Parathyroid adenoma (tissue), 2 donors: Measurements from ENCODE around the gene MRPL55.

Source experiments
- H2AFZ ChIP-seq: fragments of 300-600 bp; sonication (generic); one replicate; pipeline ENCODE4 v1.7.0; 2017; ENCODE audit warnings: antibody characterized with exemption, mild to moderate bottlenecking
- H3K27ac ChIP-seq: fragments of 300-600 bp; sonication (generic); one replicate; pipeline ENCODE4 v1.7.0; 2017
- H3K27me3 ChIP-seq: fragments of 300-600 bp; sonication (generic); one replicate; pipeline ENCODE4 v1.7.0; 2017; ENCODE audit warnings: low read length; ENCODE audit not compliant: control insufficient read depth, insufficient read depth
- H3K36me3 ChIP-seq: fragments of 300-600 bp; sonication (generic); one replicate; pipeline ENCODE4 v1.7.0; 2017; ENCODE audit warnings: low read length; ENCODE audit not compliant: control insufficient read depth, insufficient read depth
- H3K4me1 ChIP-seq: fragments of 300-600 bp; sonication (generic); one replicate; pipeline ENCODE4 v1.7.0; 2017; ENCODE audit warnings: control low read depth
- H3K4me2 ChIP-seq: fragments of 300-600 bp; sonication (generic); one replicate; pipeline ENCODE4 v1.7.0; 2017; ENCODE audit warnings: low read length
- H3K4me3 ChIP-seq: fragments of 300-600 bp; sonication (generic); one replicate; pipeline ENCODE4 v1.7.0; 2017; ENCODE audit warnings: low read depth, low read length
- H3K79me2 ChIP-seq: fragments of 300-600 bp; sonication (generic); one replicate; pipeline ENCODE4 v1.7.0; 2017; ENCODE audit warnings: control low read depth
- H3K9ac ChIP-seq: fragments of 300-600 bp; sonication (generic); one replicate; pipeline ENCODE4 v1.7.0; 2017; ENCODE audit warnings: mild to moderate bottlenecking
- H3K9me3 ChIP-seq: fragments of 300-600 bp; sonication (generic); one replicate; pipeline ENCODE4 v1.7.0; 2017; ENCODE audit warnings: low read length; ENCODE audit not compliant: control insufficient read depth
- TF ChIP-seq, protein P1 (sequence below): fragments of 300-600 bp; sonication (generic); IDR thresholded peaks from one replicate; pipeline ENCODE4 v1.7.0; 2017; ENCODE audit warnings: antibody characterized with exemption, mild to moderate bottlenecking
- donor health status: primary hyperparathyroidism.

Gene MRPL55

DNA sequence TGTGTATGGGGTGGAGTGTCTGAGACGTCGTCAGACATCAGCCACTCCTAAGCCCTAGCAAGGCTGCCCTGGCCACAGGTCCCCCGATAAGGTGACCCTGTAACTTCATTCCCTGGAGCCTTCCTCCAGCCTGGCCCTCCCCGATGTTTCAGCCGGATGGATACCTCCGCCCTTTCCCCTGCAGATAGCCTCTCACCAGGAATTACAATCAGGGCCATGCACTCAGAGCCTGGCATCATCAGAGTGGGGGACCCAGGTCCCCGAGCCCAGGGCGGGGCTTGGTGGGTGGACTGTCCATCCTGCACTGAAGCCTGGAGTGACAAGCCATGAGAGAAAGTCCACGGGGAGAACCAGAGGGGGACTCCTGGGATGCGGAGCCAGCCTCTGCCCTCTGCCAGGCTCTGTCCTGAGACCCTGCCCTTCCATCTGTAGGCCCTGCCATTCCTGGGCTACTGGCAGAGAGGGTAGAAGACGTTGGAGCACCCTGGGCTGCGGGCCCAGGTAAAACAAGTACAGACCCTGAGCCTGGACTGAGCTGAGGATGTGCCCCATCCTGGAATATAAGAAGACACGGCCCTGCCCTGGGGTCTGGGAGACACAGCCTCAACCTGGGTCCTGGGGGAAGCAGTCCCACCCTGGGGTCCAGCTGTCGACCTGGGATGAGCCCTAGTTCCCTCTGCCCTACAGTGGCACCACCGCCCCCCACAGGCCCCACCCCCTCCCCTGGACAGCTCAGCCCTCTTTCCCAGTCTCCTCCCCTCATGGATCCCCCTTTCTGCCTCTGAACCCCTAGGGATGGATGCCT, 43.4 kb downstream of the MRPL55 start:
- Histone ChIP-seq H3K9me3 (no peaks in the 10 kb centered on the region), H3K36me3 (no peaks in the 10 kb centered on the region), H2AFZ (no peak overlapping the region), H3K4me2 (no peak overlapping the region), H3K9ac (no peak overlapping the region), H3K4me1 (no peaks in the 10 kb centered on the region), H3K79me2 (no peaks in the 10 kb centered on the region), H3K4me3 (no peak overlapping the region), H3K27ac (no peak overlapping the region), H3K27me3 (peaks cover 3% of the 10 kb centered on the region)
- TF ChIP-seq, protein P1, sequence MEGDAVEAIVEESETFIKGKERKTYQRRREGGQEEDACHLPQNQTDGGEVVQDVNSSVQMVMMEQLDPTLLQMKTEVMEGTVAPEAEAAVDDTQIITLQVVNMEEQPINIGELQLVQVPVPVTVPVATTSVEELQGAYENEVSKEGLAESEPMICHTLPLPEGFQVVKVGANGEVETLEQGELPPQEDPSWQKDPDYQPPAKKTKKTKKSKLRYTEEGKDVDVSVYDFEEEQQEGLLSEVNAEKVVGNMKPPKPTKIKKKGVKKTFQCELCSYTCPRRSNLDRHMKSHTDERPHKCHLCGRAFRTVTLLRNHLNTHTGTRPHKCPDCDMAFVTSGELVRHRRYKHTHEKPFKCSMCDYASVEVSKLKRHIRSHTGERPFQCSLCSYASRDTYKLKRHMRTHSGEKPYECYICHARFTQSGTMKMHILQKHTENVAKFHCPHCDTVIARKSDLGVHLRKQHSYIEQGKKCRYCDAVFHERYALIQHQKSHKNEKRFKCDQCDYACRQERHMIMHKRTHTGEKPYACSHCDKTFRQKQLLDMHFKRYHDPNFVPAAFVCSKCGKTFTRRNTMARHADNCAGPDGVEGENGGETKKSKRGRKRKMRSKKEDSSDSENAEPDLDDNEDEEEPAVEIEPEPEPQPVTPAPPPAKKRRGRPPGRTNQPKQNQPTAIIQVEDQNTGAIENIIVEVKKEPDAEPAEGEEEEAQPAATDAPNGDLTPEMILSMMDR = no peak

DNA sequence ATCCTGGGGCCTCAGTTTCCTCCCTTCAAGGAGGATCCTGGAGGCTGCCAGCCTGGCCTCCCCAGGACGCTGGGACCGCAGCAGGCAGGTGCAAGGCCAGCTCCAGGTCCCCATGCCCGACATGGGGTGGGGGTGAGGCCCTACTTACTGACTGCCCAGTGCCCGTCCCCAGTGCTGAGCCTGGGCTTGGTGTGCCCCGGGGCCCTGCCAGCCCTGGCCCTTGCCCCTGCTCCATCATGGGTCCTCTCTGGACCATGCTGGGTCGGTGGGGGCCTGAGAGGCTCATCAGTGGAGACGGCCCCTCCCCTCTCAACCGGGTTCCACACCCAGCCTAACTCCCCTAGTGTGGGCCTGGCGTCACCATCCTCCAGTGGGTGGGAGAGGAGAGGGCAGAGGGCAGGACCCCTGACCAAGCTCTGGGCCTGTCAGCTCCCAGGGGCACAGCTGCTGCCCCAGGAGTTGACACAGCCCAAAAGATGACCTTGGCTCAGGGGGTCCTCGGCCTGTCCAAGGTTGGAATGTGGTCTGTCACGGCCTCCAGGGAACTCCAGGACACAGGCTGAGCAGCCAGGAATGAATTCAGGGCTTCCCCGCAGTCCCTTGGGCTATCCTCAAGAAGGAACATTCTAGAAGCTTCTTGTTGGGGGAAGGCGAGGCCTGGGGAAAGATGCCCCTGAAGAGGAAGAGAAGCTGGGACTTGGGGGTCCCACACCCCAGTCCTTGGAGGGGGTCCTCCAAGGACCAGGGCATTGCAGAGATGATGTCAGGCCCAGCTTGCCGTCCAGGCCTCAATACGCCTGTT, 44.2 kb downstream of the MRPL55 start:
- H3K27ac ChIP-seq = no peak overlapping the region
- no peak overlapping the region for H3K4me3 ChIP-seq
- H3K9me3 ChIP-seq = no peaks in the 10 kb centered on the region
- TF ChIP-seq, protein P1 = no peak
- no peaks in the 10 kb centered on the region for H3K4me1 ChIP-seq
- H3K36me3 ChIP-seq = no peaks in the 10 kb centered on the region
- H3K4me2 ChIP-seq = no peak overlapping the region
- no peak overlapping the region for H3K9ac ChIP-seq
- peaks cover 8% of the 10 kb centered on the region for H3K27me3 ChIP-seq
- H3K79me2 ChIP-seq = no peaks in the 10 kb centered on the region
- H2AFZ ChIP-seq = no peak overlapping the region

DNA sequence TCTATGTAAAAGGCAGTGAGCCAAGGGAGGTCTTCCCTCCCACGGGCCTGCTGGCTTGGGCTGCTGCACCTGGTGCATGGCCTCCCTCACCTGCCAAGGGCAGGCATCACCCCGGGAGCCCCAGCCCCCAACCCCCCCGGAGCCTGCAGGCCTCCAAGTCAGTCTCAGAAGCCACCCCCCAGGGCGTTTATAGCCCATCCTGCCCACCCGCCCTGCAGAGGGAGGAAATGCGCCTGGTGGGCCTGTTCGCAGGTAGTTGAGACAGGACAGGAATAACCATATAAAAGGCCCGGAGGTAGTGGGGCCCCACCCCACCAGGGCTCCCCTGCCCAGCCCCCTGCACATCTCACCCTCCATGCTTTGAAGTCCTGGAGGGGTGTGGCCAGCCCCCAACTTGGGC, 44.8 kb downstream of the MRPL55 start:
- H3K9ac ChIP-seq = no peak overlapping the region
- TF ChIP-seq, protein P1 = no peak
- no peaks in the 10 kb centered on the region for H3K79me2 ChIP-seq
- no peaks in the 10 kb centered on the region for H3K9me3 ChIP-seq
- no peak overlapping the region for H3K27ac ChIP-seq
- no peaks in the 10 kb centered on the region for H3K4me1 ChIP-seq
- H3K27me3 ChIP-seq = peaks cover 8% of the 10 kb centered on the region
- no peaks in the 10 kb centered on the region for H3K36me3 ChIP-seq
- H3K4me2 ChIP-seq = no peak overlapping the region
- no peak overlapping the region for H2AFZ ChIP-seq
- no peak overlapping the region for H3K4me3 ChIP-seq

DNA sequence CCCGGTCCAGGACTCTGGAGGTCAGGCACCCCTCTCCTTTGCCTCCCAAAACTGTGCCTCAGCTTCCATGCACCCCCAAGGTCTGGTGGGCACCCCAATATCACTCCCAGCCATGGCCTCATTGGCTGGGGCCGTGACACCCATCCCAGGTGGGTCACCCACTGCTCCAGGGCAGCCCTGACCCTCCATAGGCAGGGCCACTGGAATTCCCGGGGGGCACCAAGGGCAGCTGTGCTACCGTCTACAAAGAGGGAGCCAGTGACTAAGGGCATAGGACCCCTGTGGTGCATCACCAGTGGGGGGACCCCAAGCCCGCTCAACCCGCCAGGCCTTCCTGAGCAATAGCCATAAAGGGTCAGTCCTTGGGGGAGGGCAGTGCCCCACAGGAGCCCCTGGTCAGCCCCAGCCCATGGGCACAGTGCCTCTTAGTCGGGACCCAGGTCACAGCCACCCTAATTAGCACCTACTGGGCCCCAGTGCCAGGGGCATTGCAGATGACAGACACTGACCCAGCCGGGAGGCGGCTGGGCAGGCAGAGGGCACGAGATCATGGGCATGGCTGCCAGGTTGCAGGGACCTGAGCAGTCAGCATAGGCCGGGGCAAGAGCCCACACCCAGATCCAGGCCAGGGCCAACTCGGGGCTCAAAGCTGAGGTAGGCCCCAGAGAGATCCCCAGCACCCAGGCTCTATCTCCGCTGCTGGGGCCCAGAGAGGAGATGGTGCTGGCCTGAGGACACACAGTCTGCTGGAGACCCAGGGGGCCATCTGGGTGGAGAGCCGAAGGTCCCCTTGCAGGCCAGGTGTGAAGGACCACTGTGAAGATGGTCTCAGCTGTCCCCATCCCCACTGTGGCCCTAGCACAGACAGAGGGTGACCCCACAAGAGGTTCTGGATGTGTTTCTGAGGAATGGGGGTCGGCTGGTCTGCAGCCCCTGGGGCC, 45.6 kb downstream of the MRPL55 start:
- H3K27ac ChIP-seq = no peak overlapping the region
- H3K4me1 ChIP-seq = no peaks in the 10 kb centered on the region
- no peaks in the 10 kb centered on the region for H3K36me3 ChIP-seq
- no peaks in the 10 kb centered on the region for H3K9me3 ChIP-seq
- TF ChIP-seq, protein P1 = no peak
- H3K4me3 ChIP-seq = no peak overlapping the region
- no peak overlapping the region for H3K9ac ChIP-seq
- H2AFZ ChIP-seq = no peak overlapping the region
- H3K79me2 ChIP-seq = no peaks in the 10 kb centered on the region
- H3K27me3 ChIP-seq = peaks cover 8% of the 10 kb centered on the region
- H3K4me2 ChIP-seq = no peak overlapping the region
